ENCODE data around the gene RIOX2. TPM values are rescaled to one million over a fixed set of nuclear protein-coding genes. Genes with fewer than 3 reads are reported as not detected.

RIOX2 gene
- total and polyA plus RNA-seq, 2 of the 8 experiments (the other 6 are each of a cell fraction or from before 2014, with no cell fraction given) = 3.8 to 16.4 TPM

DNA sequence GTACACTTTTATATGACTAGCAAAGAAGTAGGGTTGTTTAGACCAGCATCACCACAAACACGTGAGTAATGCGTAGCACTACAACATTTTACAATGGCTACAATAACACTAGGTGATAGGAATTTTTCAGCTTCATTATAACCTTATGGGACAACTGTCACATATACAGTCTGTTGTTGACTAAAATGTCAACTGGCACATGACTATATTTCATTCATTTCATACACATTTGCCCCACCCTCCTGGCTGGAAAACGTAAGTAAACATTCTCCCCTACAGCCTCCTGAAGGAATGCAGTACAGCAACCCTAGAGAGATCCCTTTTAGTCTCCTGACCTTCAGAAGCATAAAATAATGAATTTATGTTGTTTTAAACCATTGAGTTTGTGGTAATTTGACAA lies 16.2 kb downstream of the RIOX2 start:
- no peak for FAIRE-seq
- ChIA-PET CTCF (ENCODE audit: partially characterized antibody) (interaction anchor here (0.6 to 2.0 kb wide), 3 partner anchors 15 to 56 kb away, joined by 4 to 6 read pairs (median 4); no protein-coding TSS in a partner anchor), POLR2A (ENCODE audit: partially characterized antibody) (no interaction called here)
- Histone ChIP-seq H2AFZ (ENCODE audit: low read length) (no peak overlapping the region), H3K4ac (replicated peaks; ENCODE audit: insufficient read length, low read depth, low read length) (no peak overlapping the region), H4K8ac (ENCODE audit: extremely low read depth, insufficient read depth, low read length) (no peak overlapping the region), H3K56ac (replicated peaks; ENCODE audit: insufficient read length, low read depth, low read length) (no peak overlapping the region), H3K27me3 (replicated peaks in 1 of 4; ENCODE audit: control insufficient read depth in 3 of 4, extremely low read depth in 1 of 4, insufficient read depth in 3 of 4, low read length in 3 of 4) (no peaks in the 10 kb centered on the region), H2AK5ac (ENCODE audit: low read depth, low read length) (no peak overlapping the region), H3K79me1 (ENCODE audit: low read depth, low read length) (no peaks in the 10 kb centered on the region), H3K14ac (ENCODE audit: insufficient read length) (no peak overlapping the region), H2BK20ac (ENCODE audit: low read length) (no peak overlapping the region), H3K4me1 (replicated peaks in 1 of 4; ENCODE audit: control insufficient read depth in 3 of 4, insufficient read depth in 4 of 4, low read length in 3 of 4) (no peaks in the 10 kb centered on the region), H3K36me3 (ENCODE audit: control insufficient read depth in 2 of 4, insufficient read depth in 4 of 4, low read length in 3 of 4) (peaks cover 0 to 2% (median 0%) of the 10 kb centered on the region in 4 experiments; a peak in 2 of 8 replicates), H3K9ac (replicated peaks in 1 of 4; ENCODE audit: extremely low read depth in 1 of 4, low read depth in 3 of 4, low read length in 3 of 4) (no peak overlapping the region), H2BK12ac (ENCODE audit: low read depth, low read length) (no peak overlapping the region), H4K20me1 (replicated peaks in 1 of 2; ENCODE audit: control insufficient read depth in 1 of 2, insufficient read depth in 2 of 2, low read length in 2 of 2) (no peaks in the 10 kb centered on the region), H3K27ac (ENCODE audit: low read depth, low read length) (no peak overlapping the region), H3K4me2 (ENCODE audit: insufficient read depth in 1 of 2, low read depth in 2 of 2, low read length in 2 of 2) (no peak overlapping the region), H3K23me2 (ENCODE audit: low read depth, low read length) (no peaks in the 10 kb centered on the region), H3K4me3 (ENCODE audit: extremely low read depth in 1 of 4, insufficient read depth in 2 of 4, low read depth in 3 of 4, low read length in 4 of 4) (no peak overlapping the region), H2BK15ac (ENCODE audit: low read length) (no peak overlapping the region), H2BK120ac (replicated peaks; ENCODE audit: low read depth, low read length) (no peak overlapping the region), H3K9me3 (ENCODE audit: insufficient read depth in 2 of 2, low read depth in 1 of 2, low read length in 1 of 2) (no peaks in the 10 kb centered on the region), H3K18ac (ENCODE audit: extremely low read depth, low read length) (no peak overlapping the region), H2BK5ac (ENCODE audit: low read depth, low read length) (no peak overlapping the region), H3K23ac (ENCODE audit: insufficient read length) (no peak overlapping the region), H3K79me2 (ENCODE audit: control insufficient read depth in 1 of 2, insufficient read depth in 2 of 2, low read length in 2 of 2) (no peaks in the 10 kb centered on the region), H4K91ac (replicated peaks; ENCODE audit: insufficient read length, low read length) (no peak overlapping the region), H4K5ac (ENCODE audit: insufficient read length, low read depth, low read length) (no peak overlapping the region)
- 94% methylated on average over 3 of the region's 3 CpGs; no CpG with 5 or more reads in 1 of the 2 experiments for WGBS, 2 experiments (ENCODE audit: extremely low coverage in 1 of 2, insufficient coverage in 1 of 2, insufficient read length in 1 of 2, insufficient replicate concordance in 2 of 2, low coverage in 1 of 2, low lambda C conversion rate in 2 of 2, missing lambda C conversion rate in 1 of 2)
- DNase-seq (ENCODE audit: low read depth in 1 of 2, low spot score in 2 of 2) = no peak
- TF ChIP-seq, protein P1, sequence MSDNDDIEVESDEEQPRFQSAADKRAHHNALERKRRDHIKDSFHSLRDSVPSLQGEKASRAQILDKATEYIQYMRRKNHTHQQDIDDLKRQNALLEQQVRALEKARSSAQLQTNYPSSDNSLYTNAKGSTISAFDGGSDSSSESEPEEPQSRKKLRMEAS (IDR thresholded peaks at IDR 0.05) = no peak
- no peak for TF ChIP-seq SRF (IDR thresholded peaks at IDR 0.05; ENCODE audit: low read depth, low read length)
- no peak for TF ChIP-seq BCL11A (IDR thresholded peaks at IDR 0.05; ENCODE audit: low read depth in 2 of 2, low read length in 2 of 2)
- no peak for TF ChIP-seq BRCA1 (IDR thresholded peaks at IDR 0.05; ENCODE audit: low read depth, low read length)
- TF ChIP-seq, protein P2, sequence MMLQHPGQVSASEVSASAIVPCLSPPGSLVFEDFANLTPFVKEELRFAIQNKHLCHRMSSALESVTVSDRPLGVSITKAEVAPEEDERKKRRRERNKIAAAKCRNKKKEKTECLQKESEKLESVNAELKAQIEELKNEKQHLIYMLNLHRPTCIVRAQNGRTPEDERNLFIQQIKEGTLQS (IDR thresholded peaks at IDR 0.05; ENCODE audit: insufficient read depth, low read depth, low read length) = no peak
- TF ChIP-seq, protein P3, sequence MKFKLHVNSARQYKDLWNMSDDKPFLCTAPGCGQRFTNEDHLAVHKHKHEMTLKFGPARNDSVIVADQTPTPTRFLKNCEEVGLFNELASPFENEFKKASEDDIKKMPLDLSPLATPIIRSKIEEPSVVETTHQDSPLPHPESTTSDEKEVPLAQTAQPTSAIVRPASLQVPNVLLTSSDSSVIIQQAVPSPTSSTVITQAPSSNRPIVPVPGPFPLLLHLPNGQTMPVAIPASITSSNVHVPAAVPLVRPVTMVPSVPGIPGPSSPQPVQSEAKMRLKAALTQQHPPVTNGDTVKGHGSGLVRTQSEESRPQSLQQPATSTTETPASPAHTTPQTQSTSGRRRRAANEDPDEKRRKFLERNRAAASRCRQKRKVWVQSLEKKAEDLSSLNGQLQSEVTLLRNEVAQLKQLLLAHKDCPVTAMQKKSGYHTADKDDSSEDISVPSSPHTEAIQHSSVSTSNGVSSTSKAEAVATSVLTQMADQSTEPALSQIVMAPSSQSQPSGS (IDR thresholded peaks at IDR 0.05; ENCODE audit: low read length) = no peak
- TF ChIP-seq RBBP5 (IDR thresholded peaks at IDR 0.05; ENCODE audit: borderline replicate concordance, low read depth, low read length) = no peak
- TF ChIP-seq EZH2 (IDR thresholded peaks at IDR 0.05; ENCODE audit: low read depth, low read length, severe bottlenecking) = no peak
- no peak for TF ChIP-seq SP1 (IDR thresholded peaks at IDR 0.05; ENCODE audit: low read depth, low read length)
- no peak for TF ChIP-seq CHD2 (IDR thresholded peaks at IDR 0.05; ENCODE audit: low read length)
- no peak for TF ChIP-seq SP2 (IDR thresholded peaks at IDR 0.05; ENCODE audit: low read length)
